GM13976 (cell line): ENCODE results near the gene STAP2.

Experiments
- DNase-seq: peaks from one replicate; pipeline ENCODE4 v3.0.0; 2012; ENCODE audit warnings: low spot score
- CTCF ChIP-seq: IDR thresholded peaks from 2 replicates; pipeline ENCODE4 v1.5.1; 2012; ENCODE audit warnings: borderline replicate concordance, mild to moderate bottlenecking; ENCODE audit not compliant: insufficient read depth; ENCODE audit errors: extremely low read depth, missing control alignments, control extremely low read depth
- in situ Hi-C: fragments of 300-500 bp; cut with MboI; formaldehyde crosslinking; loops from one replicate; pipeline ENCODE4 v1.12.0; 2022; ENCODE audit warnings: low sequenced_read_pairs, mixed read lengths, inconsistent platforms; ENCODE audit not compliant: unreplicated experiment

STAP2 gene

GRCh38 chr19:4361152-4362046 lies 22.8 kb upstream of the STAP2 start:
- TF ChIP-seq CTCF, result no peak
- DNase-seq, result no peak
- in situ Hi-C loops, result no loop called here

GRCh38 chr19:4360641-4361151 lies 22.1 kb upstream of the STAP2 start:
- DNase-seq, result no peak
- TF ChIP-seq CTCF, result no peak
- in situ Hi-C loops, result no loop called here

GRCh38 chr19:4360081-4360569 lies 21.5 kb upstream of the STAP2 start:
- no peak for TF ChIP-seq CTCF
- in situ Hi-C loops, result no loop called here
- DNase-seq, result no peak

- in situ Hi-C loops, result loop anchor here (10.0 kb wide), 1 partner anchor 95 kb away; no protein-coding TSS in a partner anchor
- peak; percentile 31 for DNase-seq
- TF ChIP-seq CTCF, result no peak
These were observed 21.0 kb upstream of the STAP2 start for GRCh38 chr19:4359627-4360000.

- TF ChIP-seq CTCF, result no peak
- DNase-seq, result no peak
- in situ Hi-C loops, result loop anchor here (10.0 kb wide), 1 partner anchor 94 kb away; no protein-coding TSS in a partner anchor
These were observed 20.3 kb upstream of the STAP2 start for GRCh38 chr19:4358709-4359626.

GRCh38 chr19:4357921-4358326 lies 19.3 kb upstream of the STAP2 start:
- no peak for TF ChIP-seq CTCF
- in situ Hi-C loops, result loop anchor here (10.0 kb wide), 1 partner anchor 93 kb away; no protein-coding TSS in a partner anchor
- DNase-seq, result no peak
